Endothelial cell (in vitro differentiated cells): ENCODE data around the gene LTA. TPM values are rescaled to one million over a fixed set of nuclear protein-coding genes. Genes with fewer than 3 reads are reported as not detected.

Experiments
- DNase-seq: peaks from one replicate; pipeline ENCODE4 v3.0.0; 2021; ENCODE audit warnings: low spot score
- H3K27ac Mint-ChIP-seq: one replicate; pipeline ENCODE4 v1.8.0; 2021; ENCODE audit warnings: mixed read lengths, inconsistent platforms; ENCODE audit not compliant: unreplicated experiment
- H3K27me3 Mint-ChIP-seq: one replicate; pipeline ENCODE4 v1.8.0; 2021; ENCODE audit warnings: mild to moderate bottlenecking, moderate library complexity, mixed read lengths, inconsistent platforms; ENCODE audit not compliant: unreplicated experiment
- H3K36me3 Mint-ChIP-seq: one replicate; pipeline ENCODE4 v1.8.0; 2021; ENCODE audit warnings: mild to moderate bottlenecking, low read depth, mixed read lengths, inconsistent platforms; ENCODE audit not compliant: unreplicated experiment
- H3K4me1 Mint-ChIP-seq: one replicate; pipeline ENCODE4 v1.8.0; 2021; ENCODE audit warnings: mild to moderate bottlenecking, mixed read lengths, inconsistent platforms; ENCODE audit not compliant: unreplicated experiment
- H3K4me3 Mint-ChIP-seq: one replicate; pipeline ENCODE4 v1.8.0; 2021; ENCODE audit warnings: mild to moderate bottlenecking, mixed read lengths, inconsistent platforms; ENCODE audit not compliant: unreplicated experiment
- H3K9me3 Mint-ChIP-seq: one replicate; pipeline ENCODE4 v1.8.0; 2021; ENCODE audit warnings: mixed read lengths, inconsistent platforms; ENCODE audit not compliant: unreplicated experiment
- CTCF ChIP-seq: fragments of 200-600 bp; sonication (generic); IDR thresholded peaks from one replicate; pipeline ENCODE4 v1.5.0; 2021; ENCODE audit warnings: antibody characterized with exemption; ENCODE audit not compliant: unreplicated experiment
- long read RNA-seq: library from polyadenylated mRNA; unstranded; transcript quantifications from one replicate; pipeline ENCODE4 v2.0.0, GENCODE V29; 2020; ENCODE audit not compliant: unreplicated experiment
- total RNA-seq: library from RNA; stranded (reverse); fragmentation: NEBNext Ultra II Directional; extraction: Animal tissue kit (Norgen Biotek cat#: 25700); gene quantifications from one replicate; pipeline ENCODE4 v1.2.1, GENCODE V29; 2021; ENCODE audit not compliant: unreplicated experiment

The LTA gene
- total RNA-seq = not detected
- long read RNA-seq = 0 reads

GRCh38 chr6:31572041-31572911 lies at the start of gene LTA:
Gene LTA (plus strand): TSS chr6:31572289. CDS start chr6:31572743, 454 bp downstream.
- no peak for DNase-seq
- Mint-ChIP-seq H3K4me3 (no peak within 1 kb of the TSS), H3K27ac (peak within 1 kb of the TSS; percentile 13), H3K36me3 (no peaks in the 10 kb centered on the region), H3K9me3 (no peaks in the 10 kb centered on the region), H3K4me1 (peaks cover 15% of the 10 kb centered on the region), H3K27me3 (peaks cover 9% of the 10 kb centered on the region)
- no peak for TF ChIP-seq CTCF

- no peak for TF ChIP-seq CTCF
- Mint-ChIP-seq H3K27ac (no peak overlapping the region), H3K36me3 (peaks cover 6% of the 10 kb centered on the region), H3K9me3 (no peaks in the 10 kb centered on the region), H3K27me3 (no peaks in the 10 kb centered on the region), H3K4me3 (no peak overlapping the region), H3K4me1 (peaks cover 5% of the 10 kb centered on the region)
- no peak for DNase-seq
These were observed 46.5 kb upstream of the LTA start for GRCh38 chr6:31525553-31525931.

GRCh38 chr6:31525932-31526591 lies 46.0 kb upstream of the LTA start:
- Mint-ChIP-seq H3K27me3 (peaks cover 2% of the 10 kb centered on the region), H3K27ac (peak overlapping the region; percentile 84), H3K9me3 (no peaks in the 10 kb centered on the region), H3K4me1 (peaks cover 5% of the 10 kb centered on the region), H3K36me3 (peaks cover 11% of the 10 kb centered on the region), H3K4me3 (no peak overlapping the region)
- TF ChIP-seq CTCF = no peak
- DNase-seq = no peak

GRCh38 chr6:31528307-31528777 lies 43.7 kb upstream of the LTA start:
- no peak overlapping the region for H3K4me3 Mint-ChIP-seq
- TF ChIP-seq CTCF = no peak
- H3K4me1 Mint-ChIP-seq = peaks cover 5% of the 10 kb centered on the region
- H3K27ac Mint-ChIP-seq = peak overlapping the region; percentile 67
- peaks cover 30% of the 10 kb centered on the region for H3K36me3 Mint-ChIP-seq
- DNase-seq = no peak
- H3K9me3 Mint-ChIP-seq = no peaks in the 10 kb centered on the region
- peaks cover 2% of the 10 kb centered on the region for H3K27me3 Mint-ChIP-seq
